CD4-positive, alpha-beta T cell treated with Interferon gamma for 1 hour (primary cell): ENCODE measurements around the gene FJX1.
A peak's percentile ranks its signal among the peaks of the same experiment; 100 is the strongest.
"Not testable (repeated sequence)": the region's sequence is repeated elsewhere in the genome, so short reads cannot be mapped to it uniquely, and the experiment has no call there.

Experiments used
- DNase-seq: peaks from one replicate; pipeline ENCODE4 v3.0.0-alpha.2; 2020

The FJX1 gene

GRCh38 chr11:35635933-35636332, 17.7 kb downstream of the FJX1 start:
- no peak for DNase-seq

DNA sequence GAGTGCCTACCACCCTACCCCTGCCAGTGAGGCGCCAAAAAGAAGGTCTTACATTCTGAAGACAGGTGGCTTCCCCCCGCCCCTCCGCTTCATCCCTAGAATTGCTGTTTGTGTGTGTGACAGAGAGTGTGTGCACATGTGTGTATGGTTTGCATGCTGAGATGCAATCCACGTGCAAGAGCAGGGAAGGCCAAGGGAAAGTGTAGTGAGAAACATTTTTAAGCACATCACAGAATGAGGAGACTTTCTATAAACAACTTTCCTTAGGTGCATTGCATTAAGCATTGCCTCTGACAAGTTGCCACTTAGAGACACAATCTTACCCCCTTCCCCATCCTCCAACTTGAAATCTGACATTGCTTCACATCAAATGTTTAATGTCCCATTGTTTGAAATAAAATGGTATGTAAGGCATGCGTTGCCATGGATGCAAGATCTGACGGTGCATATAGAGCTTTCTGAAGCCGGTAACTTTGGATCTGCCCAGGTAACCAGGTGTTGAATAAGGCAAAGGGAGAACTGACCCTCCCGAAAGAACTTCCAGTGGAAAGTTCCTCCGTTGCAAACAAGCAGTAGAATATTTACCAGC, 21.4 kb downstream of the FJX1 start:
- DNase-seq: no peak

- no peak for DNase-seq
Observed at GRCh38 chr11:35641171-35641897, 23.1 kb downstream of the FJX1 start.

DNA sequence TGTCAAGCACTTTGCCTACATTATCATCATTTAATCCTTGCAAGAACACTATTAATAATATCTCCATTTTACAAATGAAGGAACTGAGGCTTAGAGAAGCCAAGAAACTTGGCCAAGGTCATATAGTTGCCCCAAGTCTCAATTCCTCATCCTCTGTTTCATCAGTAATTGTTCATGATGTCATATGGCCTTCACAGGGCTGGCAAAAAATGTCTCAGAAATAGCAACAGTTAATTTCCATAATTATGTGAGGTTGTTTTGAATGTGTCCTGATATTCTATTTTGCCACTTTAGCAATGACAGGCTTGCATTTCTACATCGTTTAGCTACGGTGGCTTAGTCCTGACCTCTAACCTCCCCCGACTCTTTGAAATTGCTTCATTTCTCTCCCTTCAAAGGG, 23.7 kb downstream of the FJX1 start:
- no peak for DNase-seq

GRCh38 chr11:35647421-35648093, 29.3 kb downstream of the FJX1 start:
- no peak for DNase-seq

- DNase-seq: no peak
Observed at GRCh38 chr11:35650006-35650405, 31.7 kb downstream of the FJX1 start.

DNA sequence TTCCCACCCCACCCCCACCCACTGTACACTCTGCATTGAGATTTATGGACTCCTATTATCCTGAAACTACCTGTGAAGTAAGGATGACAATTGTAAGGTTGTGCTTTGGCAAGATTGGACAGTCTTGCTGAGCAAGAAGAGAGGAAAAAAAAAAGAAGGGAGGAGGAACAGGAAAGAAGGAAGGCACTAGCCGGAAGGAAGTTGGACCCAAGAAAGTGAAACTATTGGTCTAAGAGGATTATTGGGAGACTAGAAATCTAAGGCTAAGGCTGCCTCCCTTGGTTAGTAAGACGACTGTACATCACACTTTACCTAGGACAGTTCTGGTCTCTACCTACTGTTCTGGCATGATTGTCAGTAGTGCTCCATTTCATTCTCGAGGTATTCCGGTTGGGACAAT, 32.2 kb downstream of the FJX1 start:
- no peak for DNase-seq

GRCh38 chr11:35651263-35651662, 33.0 kb downstream of the FJX1 start:
- no peak for DNase-seq

DNA sequence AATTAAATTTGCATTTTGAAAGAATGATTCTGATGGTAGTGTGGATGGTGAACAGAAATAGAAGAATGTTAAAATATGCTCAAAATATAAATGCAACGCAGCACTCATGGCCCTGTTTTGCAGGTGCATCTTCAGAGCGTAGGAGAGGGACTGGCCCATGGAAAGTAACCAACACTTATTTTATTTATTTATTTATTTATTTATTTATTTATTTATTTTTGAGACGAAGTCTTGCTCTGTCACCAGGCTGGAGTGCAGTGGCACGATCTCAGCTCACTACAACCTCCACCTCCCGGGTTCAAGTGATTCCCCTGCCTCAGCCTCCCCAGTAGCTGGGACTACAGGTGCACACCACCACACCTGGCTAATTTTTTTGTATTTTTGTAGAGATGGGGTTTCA, 34.5 kb downstream of the FJX1 start:
- DNase-seq: not testable (repeated sequence)

DNA sequence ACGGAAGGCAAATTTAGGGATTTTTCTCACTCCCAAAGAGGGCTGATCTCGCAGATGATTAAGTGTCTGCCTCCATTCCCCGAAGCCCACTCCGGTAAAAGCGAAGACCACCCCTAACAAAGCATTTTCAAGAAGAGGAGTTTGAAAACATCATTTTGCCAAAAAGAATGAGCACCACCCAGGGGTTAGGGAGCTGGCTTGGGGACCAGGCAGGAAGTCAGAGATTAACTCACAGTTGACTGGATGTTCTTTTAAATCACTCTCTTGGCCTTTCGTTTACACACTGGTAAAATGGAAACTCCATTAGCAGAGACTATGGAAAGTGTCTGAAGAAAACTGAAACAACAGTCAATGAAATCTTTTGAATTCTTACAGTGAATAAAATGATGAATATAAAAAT, 36.5 kb downstream of the FJX1 start:
- no peak for DNase-seq

DNA sequence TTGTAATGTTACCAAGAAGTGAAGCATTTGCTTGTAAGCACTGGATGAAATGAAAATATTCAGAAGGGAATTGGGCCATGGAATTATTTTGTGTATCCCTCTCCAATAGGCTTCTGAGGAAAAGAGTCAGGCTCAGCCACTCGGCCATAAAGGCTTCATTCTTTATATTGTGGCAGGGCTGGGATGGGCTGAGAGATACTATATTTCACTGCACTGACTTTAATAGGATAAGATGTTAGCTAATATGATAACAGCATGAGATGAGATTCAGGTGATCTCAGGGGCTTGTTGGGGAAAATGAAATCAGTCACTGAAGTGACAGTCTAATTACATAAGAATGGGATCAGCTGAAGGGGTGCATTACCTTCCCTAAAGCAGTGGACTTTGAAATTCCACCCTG, 37.0 kb downstream of the FJX1 start:
- no peak for DNase-seq

- no peak for DNase-seq
Observed at GRCh38 chr11:35655856-35656255, 37.6 kb downstream of the FJX1 start.

GRCh38 chr11:35658020-35658948, 40.0 kb downstream of the FJX1 start:
- DNase-seq: no peak

GRCh38 chr11:35661534-35661933, 43.3 kb downstream of the FJX1 start:
- no peak for DNase-seq

DNA sequence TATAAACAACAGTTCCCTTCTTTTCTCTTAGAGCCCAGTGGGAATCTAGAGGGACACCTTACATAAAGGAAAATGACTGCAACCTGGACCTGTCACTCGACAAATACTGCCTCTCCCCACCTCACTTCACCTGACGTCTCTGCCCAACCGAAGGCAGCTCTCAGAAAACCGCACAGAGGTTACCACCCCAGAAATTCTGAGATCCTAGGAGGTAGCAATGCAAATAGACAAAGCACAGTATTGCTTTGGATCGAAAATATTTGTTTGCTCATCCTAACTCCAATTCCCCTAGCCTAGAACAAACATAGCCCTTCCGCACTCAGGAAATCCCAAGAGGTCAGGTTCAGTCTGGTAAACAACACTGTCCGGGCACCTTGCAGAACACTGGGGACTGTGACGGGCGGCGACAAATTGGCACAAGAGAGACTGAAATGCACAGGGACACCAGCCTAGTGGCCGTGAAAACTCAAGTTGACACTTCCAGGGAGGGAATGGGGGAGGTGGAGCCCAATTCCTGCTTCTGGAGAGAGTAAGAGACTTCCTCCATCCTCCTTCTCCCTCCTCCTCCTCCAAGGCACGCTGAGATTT, 43.9 kb downstream of the FJX1 start:
- DNase-seq: peak; percentile 16

DNA sequence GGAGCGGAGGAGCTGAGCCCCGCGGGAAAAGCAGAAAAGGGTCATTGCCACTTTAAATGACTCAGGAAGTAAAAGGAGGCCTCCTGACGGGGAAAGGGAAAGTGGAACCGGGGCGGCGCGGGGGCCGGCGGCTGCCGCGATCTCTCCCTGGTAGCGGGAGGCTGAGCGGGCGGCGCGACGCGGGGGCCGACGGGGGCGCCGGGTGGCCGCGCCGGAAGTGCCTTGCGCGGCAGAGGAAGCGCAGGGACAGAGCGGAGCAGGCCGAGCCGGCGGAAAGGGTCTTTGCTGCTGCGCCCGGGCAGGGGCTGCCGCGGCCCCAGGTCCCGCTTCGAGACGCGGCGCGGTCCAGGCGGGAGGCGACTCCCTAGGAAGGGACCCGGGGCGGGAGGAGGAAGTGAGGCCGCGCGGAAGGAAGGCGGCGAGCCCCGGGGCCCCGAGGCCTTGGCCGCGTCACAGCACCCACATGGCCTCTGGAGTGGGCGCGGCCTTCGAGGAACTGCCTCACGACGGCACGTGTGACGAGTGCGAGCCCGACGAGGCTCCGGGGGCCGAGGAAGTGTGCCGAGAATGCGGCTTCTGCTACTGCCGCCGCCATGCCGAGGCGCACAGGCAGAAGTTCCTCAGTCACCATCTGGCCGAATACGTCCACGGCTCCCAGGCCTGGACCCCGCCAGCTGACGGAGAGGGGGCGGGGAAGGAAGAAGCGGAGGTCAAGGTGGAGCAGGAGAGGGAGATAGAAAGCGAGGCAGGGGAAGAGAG, 44.6 kb downstream of the FJX1 start, which contains the start of gene TRIM44:
TRIM44 (plus strand) TSS at position 127 of the 759 bp plus-strand sequence; CDS start at position 464, 337 bp downstream.
- peak; percentile 87 for DNase-seq

- no peak for DNase-seq
Observed at GRCh38 chr11:35663408-35663702, 45.1 kb downstream of the FJX1 start.

GRCh38 chr11:35664977-35665441, 46.7 kb downstream of the FJX1 start:
- DNase-seq: no peak

DNA sequence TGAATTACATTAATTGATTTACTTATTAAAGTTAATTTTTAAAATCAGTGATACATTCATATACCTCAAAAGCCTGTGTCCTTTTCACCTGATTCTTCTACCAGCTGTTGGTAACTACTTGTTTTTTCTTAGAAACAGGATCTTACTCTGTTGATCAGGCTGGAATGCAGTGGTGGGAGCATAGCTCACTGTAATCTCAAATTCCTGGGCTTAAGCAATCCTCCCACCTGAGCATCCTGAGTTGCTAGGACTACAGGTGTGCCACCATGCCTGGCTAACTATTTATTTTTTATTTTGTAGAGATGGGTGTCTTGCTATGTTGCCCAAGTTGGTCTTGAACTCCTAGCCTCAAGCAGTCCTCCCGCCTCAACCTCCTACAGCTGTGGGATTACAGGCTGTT, 49.0 kb downstream of the FJX1 start:
- no peak for DNase-seq

DNA sequence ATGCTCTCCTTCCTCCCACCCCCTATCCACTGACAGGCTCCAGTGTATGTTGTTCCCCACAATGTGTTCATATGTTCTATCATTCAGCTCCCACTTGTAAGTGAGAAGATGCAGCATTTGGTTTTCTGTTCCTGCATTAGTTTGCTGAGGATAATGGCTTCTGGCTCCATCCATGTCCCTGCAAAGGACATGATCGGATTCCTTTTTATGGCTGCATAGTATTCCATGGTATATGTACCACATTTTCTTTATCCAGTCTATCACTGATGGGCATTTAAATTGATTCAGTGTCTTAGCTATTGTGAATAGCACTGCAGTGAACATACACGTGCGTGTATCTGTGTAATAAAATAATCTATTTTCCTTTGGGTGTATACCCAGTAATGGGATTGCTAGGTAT, 50.1 kb downstream of the FJX1 start:
- not testable (repeated sequence) for DNase-seq
